Adrenal gland (tissue), 12 donors: Measurements from ENCODE around the gene TPI1. TPM values are rescaled to one million over a fixed set of nuclear protein-coding genes. Genes with fewer than 3 reads are reported as not detected.
"Not testable (repeated sequence)": the region's sequence is repeated elsewhere in the genome, so short reads cannot be mapped to it uniquely, and the experiment has no call there.

Source experiments
- DNase-seq, 7 donors: peaks; one replicate each; pipeline ENCODE4 v3.0.0-alpha.2; 2019 to 2020
- H3K27ac ChIP-seq, 5 donors: fragments of 200-600 bp; sonication (generic) in 4 of 5; 1 replicate in 3 of 5; 2 replicates in 2 of 5; pipeline versions ENCODE4 v1.5.1 to v1.8.0; 2016 to 2020; ENCODE audit warnings: mild to moderate bottlenecking in 1 of 5
- H3K27me3 ChIP-seq: fragments of 200-600 bp; 2 replicates; pipeline ENCODE4 v1.8.0; 2021
- H3K36me3 ChIP-seq, 2 donors: fragments of 200-600 bp; replicated peaks in 1 of 2; 1 replicate in 1 of 2; 2 replicates in 1 of 2; pipeline versions ENCODE4 v1.5.1 to v1.8.0; 2018 to 2022
- H3K4me1 ChIP-seq, 2 donors: fragments of 200-600 bp; replicated peaks in 1 of 2; 1 replicate in 1 of 2; 2 replicates in 1 of 2; pipeline versions ENCODE4 v1.5.1 to v1.8.0; 2018 to 2021
- H3K4me3 ChIP-seq, 4 donors: fragments of 200-600 bp; sonication (generic) in 3 of 4; one replicate each; pipeline ENCODE4 v1.5.1; 2016 to 2018
- H3K9me3 ChIP-seq, 3 donors: fragments of 200-600 bp; sonication (generic) in 1 of 3; replicated peaks in 1 of 3; 1 replicate in 2 of 3; 2 replicates in 1 of 3; pipeline versions ENCODE4 v1.5.1 to v1.8.0; 2016 to 2021
- CTCF ChIP-seq, 6 experiments: fragments of 450-650 bp in 4 of 6; fragments of 200-600 bp in 2 of 6; sonication (generic) in 1 of 6; IDR thresholded peaks; 1 replicate in 5 of 6; 2 replicates in 1 of 6; pipeline versions ENCODE4 v1.5.1 to v1.8.0; 2016 to 2021; ENCODE audit warnings: antibody characterized with exemption in 6 of 6, mild to moderate bottlenecking in 2 of 6, moderate library complexity in 1 of 6
- POLR2A ChIP-seq, 2 donors: fragments of 450-650 bp; IDR thresholded peaks; one replicate each; pipeline ENCODE4 v1.6.1; 2017; ENCODE audit warnings: antibody characterized with exemption in 2 of 2, mild to moderate bottlenecking in 2 of 2, moderate library complexity in 1 of 2
- WGBS, 4 donors: extraction: QIAGEN DNeasy Blood & Tissue Kit in 2 of 4; methylation state at CpG; one replicate each; pipeline versions ENCODE4 v1.1.5 to v1.1.7; 2013 to 2017; 5-methylcytosine and 5-hydroxymethylcytosine counted together
- intact Hi-C, 2 donors: fragments of 100-400 bp; cut with DNase I; formaldehyde crosslinking; loops; one replicate each; pipeline versions ENCODE4 v1.14.1 to v1.15.0; 2022 to 2023
- polyA plus RNA-seq, 3 donors: library from polyadenylated mRNA; stranded (reverse); fragments of 200-250 nt in 2 of 3; fragments of 350-450 nt in 1 of 3; fragmentation: Illumina TruSeq in 1 of 3; extraction: RNeasy Lipid Tissue Mini Kit (QIAGEN cat#74804) in 1 of 3; gene quantifications; one replicate each; pipeline ENCODE4 v1.2.3, GENCODE V29; 2013 to 2014
- total RNA-seq, 9 donors: library from RNA; depleted of rRNA in 4 of 9; stranded (reverse); fragments of >200 nt in 4 of 9; fragments of 120-200 nt in 1 of 9; fragmentation: NEBNext Ultra II Directional in 1 of 9; extraction: Animal tissue kit (Norgen Biotek cat#: 25700) in 1 of 9; gene quantifications; one replicate each; pipeline versions ENCODE4 v1.1.0 to v1.2.4, GENCODE V29; 2013 to 2023
- donor health status: healthy with polysubstance abuse.
- donor health status: Bipolar disorder and iron deficiency.
- donor health status: DM: yes; HTN: yes; CAD: no.
- donor health status: DM: no; HTN: no; CAD: no.
- donor health status: DM: no; HTN: no; CAD: no.
- donor health status: DM: yes; HTN: yes; CAD: no.

The TPI1 gene
- total and polyA plus RNA-seq, 12 donors: 241 to 2,322 (median 783) TPM

- no peak for DNase-seq
- WGBS, 4 donors: 94 to 98% (median 96%) methylated on average over 5 of the region's 5 CpGs
- Histone ChIP-seq H3K27me3 (no peaks in the 10 kb centered on the region), H3K27ac (no peak overlapping the region), H3K4me1 (no peaks in the 10 kb centered on the region), H3K4me3 (no peak overlapping the region), H3K36me3 (peaks cover 0 to 5% of the 10 kb centered on the region in 2 donors), H3K9me3 (no peaks in the 10 kb centered on the region)
- intact Hi-C loops: no loop called here
- TF ChIP-seq CTCF (IDR thresholded peaks at IDR 0.05) (no peak), POLR2A (IDR thresholded peaks at IDR 0.05) (no peak)
Observed at GRCh38 chr12:6883252-6883651, 15.9 kb downstream of the TPI1 start.

- Histone ChIP-seq H3K27ac (no peak overlapping the region), H3K4me1 (no peaks in the 10 kb centered on the region), H3K4me3 (no peak overlapping the region), H3K27me3 (no peaks in the 10 kb centered on the region), H3K9me3 (no peaks in the 10 kb centered on the region), H3K36me3 (peaks cover 0 to 5% of the 10 kb centered on the region in 2 donors)
- DNase-seq: no peak
- TF ChIP-seq CTCF (IDR thresholded peaks at IDR 0.05): no peak
- TF ChIP-seq POLR2A (IDR thresholded peaks at IDR 0.05): no peak
- 93 to 97% (median 96%) methylated on average over 8 to 11 of the region's 11 CpGs for WGBS, 4 donors
- intact Hi-C loops: no loop called here
Observed at GRCh38 chr12:6883683-6884082, 16.4 kb downstream of the TPI1 start.

DNA sequence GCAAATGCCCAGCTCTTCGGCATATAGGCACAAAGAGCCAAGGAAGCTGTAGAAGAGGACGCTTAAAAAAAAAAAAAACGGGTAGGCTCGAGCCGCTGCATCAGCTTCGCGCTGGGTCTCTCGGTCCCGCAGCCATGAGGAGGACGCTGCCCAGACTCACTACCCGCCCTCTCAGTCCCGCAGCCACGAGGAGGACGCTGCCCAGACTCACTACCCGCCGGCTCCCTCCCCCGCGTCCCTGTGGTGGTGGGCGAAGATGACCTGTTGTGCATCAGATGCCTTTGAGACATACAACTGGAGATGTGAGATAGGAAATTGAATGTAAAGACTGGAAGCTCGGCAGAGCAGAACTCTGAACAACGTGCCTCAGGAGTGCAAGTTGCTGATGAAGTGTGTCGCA is 17.2 kb downstream of the TPI1 start:
- H3K27me3 ChIP-seq: no peaks in the 10 kb centered on the region
- 78 to 84% (median 80%) methylated on average over 22 of the region's 22 CpGs for WGBS, 4 donors

DNA sequence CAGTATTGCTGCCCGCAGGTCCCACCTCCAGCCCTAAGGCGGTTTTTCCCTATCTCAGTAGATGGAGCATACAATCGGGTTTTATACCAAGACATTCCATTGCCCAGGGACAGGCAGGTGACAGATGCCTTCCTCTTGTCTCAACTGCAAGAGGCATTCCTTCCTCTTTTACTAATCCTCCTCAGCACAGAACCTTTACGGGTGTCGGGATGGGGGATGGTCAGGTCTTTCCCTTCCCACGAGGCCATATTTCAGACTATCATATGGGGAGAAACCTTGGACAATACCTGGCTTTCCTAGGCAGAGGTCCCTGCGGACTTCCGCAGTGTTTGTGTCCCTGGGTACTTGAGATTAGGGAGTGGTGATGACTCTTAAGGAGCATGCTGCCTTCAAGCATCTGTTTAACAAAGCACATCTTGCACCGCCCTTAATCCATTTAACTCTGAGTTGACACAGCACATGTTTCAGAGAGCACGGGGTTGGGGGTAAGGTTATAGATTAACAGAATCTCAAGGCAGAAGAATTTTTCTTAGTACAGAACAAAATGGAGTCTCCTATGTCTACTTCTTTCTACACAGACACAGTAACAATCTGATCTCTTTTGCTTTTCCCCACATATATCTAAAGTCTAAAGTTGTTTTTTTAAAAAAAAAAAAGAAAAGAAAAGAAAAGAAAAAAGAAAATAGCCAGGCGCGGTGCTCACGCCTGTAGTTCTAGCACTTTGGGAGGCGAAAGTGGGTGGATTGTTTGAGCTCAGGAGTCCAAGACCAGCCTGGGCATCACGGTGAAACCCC is 19.1 kb downstream of the TPI1 start:
- DNase-seq, H3K27me3 ChIP-seq, H3K9me3 ChIP-seq, H3K4me1 ChIP-seq, H3K36me3 ChIP-seq, intact Hi-C loops, H3K4me3 ChIP-seq, H3K27ac ChIP-seq: not testable (repeated sequence)
- WGBS, 4 donors: 77 to 85% (median 80%) methylated on average over 10 to 12 of the region's 15 CpGs

More for the DNA sequence above, 17.2 kb downstream of the TPI1 start:
- no peak overlapping the region for H3K27ac ChIP-seq
- no peaks in the 10 kb centered on the region for H3K4me1 ChIP-seq
- H3K9me3 ChIP-seq: no peaks in the 10 kb centered on the region
- intact Hi-C loops: no loop called here
- no peak for DNase-seq
- H3K36me3 ChIP-seq: peaks cover 0 to 5% of the 10 kb centered on the region in 2 donors
- no peak overlapping the region for H3K4me3 ChIP-seq
- TF ChIP-seq POLR2A (IDR thresholded peaks at IDR 0.05) (no peak), CTCF (IDR thresholded peaks at IDR 0.05) (no peak)

- Histone ChIP-seq H3K36me3 (peaks cover 0 to 5% of the 10 kb centered on the region in 2 donors), H3K27ac (no peak overlapping the region), H3K27me3 (no peaks in the 10 kb centered on the region), H3K4me1 (peaks cover 5 to 16% of the 10 kb centered on the region in 2 donors), H3K9me3 (no peaks in the 10 kb centered on the region), H3K4me3 (no peak overlapping the region)
- DNase-seq: peak in 1 of 7 donors; percentile 12
- intact Hi-C loops: no loop called here
- TF ChIP-seq CTCF (IDR thresholded peaks at IDR 0.05) (no peak), POLR2A (IDR thresholded peaks at IDR 0.05) (no peak)
- WGBS, 4 donors: 75 to 86% (median 81%) methylated on average over 8 of the region's 8 CpGs
Observed at GRCh38 chr12:6887460-6887859, 20.1 kb downstream of the TPI1 start.
